GM08714 (cell line): Measurements from ENCODE around the gene PKP4.

Experiments used
- H3K4me3 ChIP-seq: fragments of 200-500 bp; sonication (Bioruptor generic); 2 replicates; pipeline ENCODE4 v1.5.1; 2014; ENCODE audit warnings: mild to moderate bottlenecking, low read length, inconsistent platforms
- ZNF274 ChIP-seq: IDR thresholded peaks from 2 replicates; pipeline ENCODE4 v1.6.1; 2012; ENCODE audit warnings: mild to moderate bottlenecking, low read depth, low read length

PKP4 gene

GRCh38 chr2:158716121-158716791, 259.5 kb downstream of the PKP4 start:
- no peak for TF ChIP-seq ZNF274
- H3K4me3 ChIP-seq, result no peak overlapping the region

- TF ChIP-seq ZNF274, result no peak
- H3K4me3 ChIP-seq, result no peak overlapping the region
Observed at GRCh38 chr2:158716921-158717320, 260.2 kb downstream of the PKP4 start.

- H3K4me3 ChIP-seq, result no peak overlapping the region
- TF ChIP-seq ZNF274, result no peak
Observed at GRCh38 chr2:158717366-158718195, 260.8 kb downstream of the PKP4 start.

- no peak overlapping the region for H3K4me3 ChIP-seq
- no peak for TF ChIP-seq ZNF274
Observed at GRCh38 chr2:158718196-158718585, 261.4 kb downstream of the PKP4 start.

- no peak for TF ChIP-seq ZNF274
- H3K4me3 ChIP-seq, result no peak overlapping the region
Observed at GRCh38 chr2:158718851-158719250, 262.1 kb downstream of the PKP4 start.

GRCh38 chr2:158719403-158719802, 262.7 kb downstream of the PKP4 start:
- TF ChIP-seq ZNF274, result no peak
- no peak overlapping the region for H3K4me3 ChIP-seq

GRCh38 chr2:158722266-158723105, 265.7 kb downstream of the PKP4 start:
- no peak for TF ChIP-seq ZNF274
- H3K4me3 ChIP-seq, result no peak overlapping the region

- no peak overlapping the region for H3K4me3 ChIP-seq
- TF ChIP-seq ZNF274, result no peak
Observed at GRCh38 chr2:158723181-158723838, 266.6 kb downstream of the PKP4 start.

GRCh38 chr2:158723921-158724802, 267.4 kb downstream of the PKP4 start:
- H3K4me3 ChIP-seq, result no peak overlapping the region
- no peak for TF ChIP-seq ZNF274

GRCh38 chr2:158724803-158725381, 268.1 kb downstream of the PKP4 start:
- no peak overlapping the region for H3K4me3 ChIP-seq
- no peak for TF ChIP-seq ZNF274

GRCh38 chr2:158725441-158725891, 268.7 kb downstream of the PKP4 start:
- TF ChIP-seq ZNF274, result no peak
- H3K4me3 ChIP-seq, result no peak overlapping the region

GRCh38 chr2:158726911-158727592, 270.3 kb downstream of the PKP4 start:
- TF ChIP-seq ZNF274, result no peak
- H3K4me3 ChIP-seq, result no peak overlapping the region
